ENCODE results near the gene SEZ6L2. TPM values are rescaled to one million over a fixed set of nuclear protein-coding genes. Genes with fewer than 3 reads are reported as not detected.
"Not testable (repeated sequence)": the region's sequence is repeated elsewhere in the genome, so short reads cannot be mapped to it uniquely, and the experiment has no call there.

SEZ6L2 gene
- polyA plus RNA-seq, 1 donor: 3.3 TPM

- no peak for DNase-seq
Observed at GRCh38 chr16:29881050-29881449, 18.3 kb downstream of the SEZ6L2 start.

- DNase-seq: no peak
Observed at GRCh38 chr16:29878172-29878571, 21.2 kb downstream of the SEZ6L2 start.

GRCh38 chr16:29877266-29877961 is 21.9 kb downstream of the SEZ6L2 start:
- no peak for DNase-seq

GRCh38 chr16:29876594-29877249 is 22.6 kb downstream of the SEZ6L2 start:
- no peak for DNase-seq

GRCh38 chr16:29876217-29876593 is 23.1 kb downstream of the SEZ6L2 start:
- DNase-seq: no peak

- DNase-seq: no peak
Observed at GRCh38 chr16:29875206-29875605, 24.1 kb downstream of the SEZ6L2 start.

- DNase-seq: no peak
Observed at GRCh38 chr16:29873319-29873718, 26.0 kb downstream of the SEZ6L2 start.

- no peak for DNase-seq
Observed at GRCh38 chr16:29871822-29872546, 27.4 kb downstream of the SEZ6L2 start.

- DNase-seq: not testable (repeated sequence)
Observed at GRCh38 chr16:29869067-29869466, 30.3 kb downstream of the SEZ6L2 start.

GRCh38 chr16:29868396-29869009 is 30.8 kb downstream of the SEZ6L2 start:
- no peak for DNase-seq

GRCh38 chr16:29864205-29864604 is 35.1 kb downstream of the SEZ6L2 start:
- DNase-seq: no peak

GRCh38 chr16:29863669-29863984 is 35.7 kb downstream of the SEZ6L2 start:
- no peak for DNase-seq

- DNase-seq: peak; percentile 95
Observed at GRCh38 chr16:29862884-29863668, 36.3 kb downstream of the SEZ6L2 start, which contains the start of gene CDIPT. Gene CDIPT, minus strand, starts transcription at chr16:29863226. Its CDS starts 369 bp downstream, at chr16:29862857.

- no peak for DNase-seq
Observed at GRCh38 chr16:29862383-29862883, 36.9 kb downstream of the SEZ6L2 start.

GRCh38 chr16:29860218-29860617 is 39.1 kb downstream of the SEZ6L2 start:
- DNase-seq: no peak

- DNase-seq: no peak
Observed at GRCh38 chr16:29858974-29859373, 40.4 kb downstream of the SEZ6L2 start.

GRCh38 chr16:29858149-29858849 is 41.1 kb downstream of the SEZ6L2 start:
- no peak for DNase-seq

- no peak for DNase-seq
Observed at GRCh38 chr16:29857133-29857760, 42.1 kb downstream of the SEZ6L2 start.

- DNase-seq: no peak
Observed at GRCh38 chr16:29854520-29855100, 44.7 kb downstream of the SEZ6L2 start.

- DNase-seq: peak; percentile 42
Observed at GRCh38 chr16:29852654-29853053, 46.7 kb downstream of the SEZ6L2 start.

- DNase-seq: no peak
Observed at GRCh38 chr16:29850998-29851397, 48.4 kb downstream of the SEZ6L2 start.

Data from hindlimb muscle (tissue), 1 donor.